ENCODE results near the gene CHPF2.
A peak's percentile ranks its signal among the peaks of the same experiment; 100 is the strongest.

Gene CHPF2

GRCh38 chr7:151232091-151232916 is at the start of gene CHPF2:
CHPF2 (plus strand) TSS chr7:151232483; CDS start chr7:151234012, 1,529 bp downstream.
- peak; percentile 83 for DNase-seq

GRCh38 chr7:151185762-151186639 is 46.3 kb upstream of the CHPF2 start:
- DNase-seq, result no peak

- DNase-seq, result no peak
Observed at GRCh38 chr7:151186640-151187408, 45.5 kb upstream of the CHPF2 start, which contains the start of gene ASB10. ASB10 (minus strand) TSS chr7:151187250; CDS start chr7:151187130, 120 bp downstream.

- no peak for DNase-seq
Observed at GRCh38 chr7:151187409-151188251, 44.7 kb upstream of the CHPF2 start.

- no peak for DNase-seq
Observed at GRCh38 chr7:151188252-151188542, 44.1 kb upstream of the CHPF2 start.

- no peak for DNase-seq
Observed at GRCh38 chr7:151189038-151189437, 43.2 kb upstream of the CHPF2 start.

- DNase-seq, result no peak
Observed at GRCh38 chr7:151191544-151191943, 40.7 kb upstream of the CHPF2 start.

- DNase-seq, result no peak
Observed at GRCh38 chr7:151192002-151192539, 40.2 kb upstream of the CHPF2 start.

GRCh38 chr7:151193203-151193978 is 38.9 kb upstream of the CHPF2 start:
- DNase-seq, result no peak

- DNase-seq, result no peak
Observed at GRCh38 chr7:151194188-151194587, 38.1 kb upstream of the CHPF2 start.

GRCh38 chr7:151195616-151196450 is 36.5 kb upstream of the CHPF2 start:
- DNase-seq, result no peak

GRCh38 chr7:151197932-151198331 is 34.4 kb upstream of the CHPF2 start:
- no peak for DNase-seq

GRCh38 chr7:151198945-151199848 is 33.1 kb upstream of the CHPF2 start:
- DNase-seq, result no peak

GRCh38 chr7:151201344-151201743 is 30.9 kb upstream of the CHPF2 start:
- DNase-seq, result no peak

GRCh38 chr7:151201751-151202150 is 30.5 kb upstream of the CHPF2 start:
- no peak for DNase-seq

GRCh38 chr7:151202836-151203235 is 29.4 kb upstream of the CHPF2 start:
- no peak for DNase-seq

GRCh38 chr7:151204383-151205032 is 27.8 kb upstream of the CHPF2 start:
- no peak for DNase-seq

- DNase-seq, result no peak
Observed at GRCh38 chr7:151205730-151206129, 26.6 kb upstream of the CHPF2 start.

Measured in fibroblast of skin of right quadriceps (primary cell).